ENCODE results near the gene NMB.
"Not testable (repeated sequence)": the region's sequence is repeated elsewhere in the genome, so short reads cannot be mapped to it uniquely, and the experiment has no call there.

The NMB gene

GRCh38 chr15:84658080-84658787 lies at the start of gene NMB:
Gene NMB, minus strand, starts transcription at chr15:84658199. Its CDS starts 47 bp downstream, at chr15:84658152.
- DNase-seq, result peak; percentile 65

GRCh38 chr15:84703808-84704207 lies 45.8 kb upstream of the NMB start:
- no peak for DNase-seq

GRCh38 chr15:84702961-84703482 lies 45.0 kb upstream of the NMB start:
- DNase-seq, result no peak

GRCh38 chr15:84699538-84700191 lies 41.7 kb upstream of the NMB start:
- no peak for DNase-seq

- DNase-seq, result no peak
Measured at GRCh38 chr15:84697236-84697990, 39.4 kb upstream of the NMB start.

- no peak for DNase-seq
Measured at GRCh38 chr15:84696757-84697156, 38.8 kb upstream of the NMB start.

GRCh38 chr15:84690342-84690741 lies 32.3 kb upstream of the NMB start:
- DNase-seq, result no peak

GRCh38 chr15:84689858-84690257 lies 31.9 kb upstream of the NMB start:
- DNase-seq, result no peak

- not testable (repeated sequence) for DNase-seq
Measured at GRCh38 chr15:84686446-84686845, 28.4 kb upstream of the NMB start.

GRCh38 chr15:84685304-84685703 lies 27.3 kb upstream of the NMB start:
- no peak for DNase-seq

GRCh38 chr15:84684092-84684491 lies 26.1 kb upstream of the NMB start:
- no peak for DNase-seq

GRCh38 chr15:84681831-84682230 lies 23.8 kb upstream of the NMB start:
- no peak for DNase-seq

- DNase-seq, result no peak
Measured at GRCh38 chr15:84671211-84671610, 13.2 kb upstream of the NMB start.

- no peak for DNase-seq
Measured at GRCh38 chr15:84669726-84670125, 11.7 kb upstream of the NMB start.

- DNase-seq, result no peak
Measured at GRCh38 chr15:84668221-84668982, 10.4 kb upstream of the NMB start.

- no peak for DNase-seq
Measured at GRCh38 chr15:84666373-84666772, 8.4 kb upstream of the NMB start.

- no peak for DNase-seq
Measured at GRCh38 chr15:84661001-84661400, 3.0 kb upstream of the NMB start.

- no peak for DNase-seq
Measured at GRCh38 chr15:84659904-84660781, 2.1 kb upstream of the NMB start.

GRCh38 chr15:84658788-84659411 lies 901 bp upstream of the NMB start:
- DNase-seq, result no peak

- DNase-seq, result no peak
Measured at GRCh38 chr15:84657748-84658079, 285 bp downstream of the NMB start.

GRCh38 chr15:84656972-84657371 lies 1.0 kb downstream of the NMB start:
- no peak for DNase-seq
